ENCODE measurements around the gene ZNF438.

DNA sequence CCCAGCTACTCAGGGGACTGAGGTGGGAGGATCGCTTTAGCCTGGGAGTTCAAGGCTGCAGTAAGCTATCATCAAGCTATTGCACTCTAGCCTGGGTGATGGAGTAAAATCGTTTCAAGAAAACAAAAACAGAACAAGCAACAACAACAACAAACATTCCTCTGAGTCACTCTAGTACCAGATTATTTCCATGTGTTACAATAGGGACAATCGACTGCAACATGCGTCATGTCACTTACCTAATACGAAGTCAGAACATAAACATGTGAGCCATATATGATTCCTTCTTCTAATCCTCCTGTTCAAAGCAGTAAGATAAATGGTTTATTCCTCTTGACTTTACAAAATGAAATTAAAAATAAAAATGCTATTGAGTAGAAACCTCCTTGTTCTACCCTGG, 57.3 kb downstream of the ZNF438 start:
- no peak for TF ChIP-seq EZH2 (IDR thresholded peaks at IDR 0.05; ENCODE audit: borderline replicate concordance, low read depth, low read length, poor library complexity, severe bottlenecking)
- TF ChIP-seq, protein P1, sequence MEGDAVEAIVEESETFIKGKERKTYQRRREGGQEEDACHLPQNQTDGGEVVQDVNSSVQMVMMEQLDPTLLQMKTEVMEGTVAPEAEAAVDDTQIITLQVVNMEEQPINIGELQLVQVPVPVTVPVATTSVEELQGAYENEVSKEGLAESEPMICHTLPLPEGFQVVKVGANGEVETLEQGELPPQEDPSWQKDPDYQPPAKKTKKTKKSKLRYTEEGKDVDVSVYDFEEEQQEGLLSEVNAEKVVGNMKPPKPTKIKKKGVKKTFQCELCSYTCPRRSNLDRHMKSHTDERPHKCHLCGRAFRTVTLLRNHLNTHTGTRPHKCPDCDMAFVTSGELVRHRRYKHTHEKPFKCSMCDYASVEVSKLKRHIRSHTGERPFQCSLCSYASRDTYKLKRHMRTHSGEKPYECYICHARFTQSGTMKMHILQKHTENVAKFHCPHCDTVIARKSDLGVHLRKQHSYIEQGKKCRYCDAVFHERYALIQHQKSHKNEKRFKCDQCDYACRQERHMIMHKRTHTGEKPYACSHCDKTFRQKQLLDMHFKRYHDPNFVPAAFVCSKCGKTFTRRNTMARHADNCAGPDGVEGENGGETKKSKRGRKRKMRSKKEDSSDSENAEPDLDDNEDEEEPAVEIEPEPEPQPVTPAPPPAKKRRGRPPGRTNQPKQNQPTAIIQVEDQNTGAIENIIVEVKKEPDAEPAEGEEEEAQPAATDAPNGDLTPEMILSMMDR (conservative IDR thresholded peaks at IDR 0.05; ENCODE audit: low read depth, low read length) = no peak
